ENCODE data around the gene TIGD3. TPM values are rescaled to one million over a fixed set of nuclear protein-coding genes. Genes with fewer than 3 reads are reported as not detected.

The TIGD3 gene, protein sequence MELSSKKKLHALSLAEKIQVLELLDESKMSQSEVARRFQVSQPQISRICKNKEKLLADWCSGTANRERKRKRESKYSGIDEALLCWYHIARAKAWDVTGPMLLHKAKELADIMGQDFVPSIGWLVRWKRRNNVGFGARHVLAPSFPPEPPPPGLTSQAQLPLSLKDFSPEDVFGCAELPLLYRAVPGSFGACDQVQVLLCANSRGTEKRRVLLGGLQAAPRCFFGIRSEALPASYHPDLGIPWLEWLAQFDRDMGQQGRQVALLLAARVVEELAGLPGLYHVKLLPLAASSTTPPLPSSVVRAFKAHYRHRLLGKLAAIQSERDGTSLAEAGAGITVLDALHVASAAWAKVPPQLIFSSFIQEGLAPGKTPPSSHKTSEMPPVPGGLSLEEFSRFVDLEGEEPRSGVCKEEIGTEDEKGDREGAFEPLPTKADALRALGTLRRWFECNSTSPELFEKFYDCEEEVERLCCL
- total RNA-seq (1 to 10 TPM in 4 of 5 experiments, under 1 TPM in 1; 0.39 to 2.0 (median 1.6) TPM), polyA plus RNA-seq (under 1 TPM; 0.45 to 0.75 TPM), total RNA-seq (0.94 reads per million)

DNA sequence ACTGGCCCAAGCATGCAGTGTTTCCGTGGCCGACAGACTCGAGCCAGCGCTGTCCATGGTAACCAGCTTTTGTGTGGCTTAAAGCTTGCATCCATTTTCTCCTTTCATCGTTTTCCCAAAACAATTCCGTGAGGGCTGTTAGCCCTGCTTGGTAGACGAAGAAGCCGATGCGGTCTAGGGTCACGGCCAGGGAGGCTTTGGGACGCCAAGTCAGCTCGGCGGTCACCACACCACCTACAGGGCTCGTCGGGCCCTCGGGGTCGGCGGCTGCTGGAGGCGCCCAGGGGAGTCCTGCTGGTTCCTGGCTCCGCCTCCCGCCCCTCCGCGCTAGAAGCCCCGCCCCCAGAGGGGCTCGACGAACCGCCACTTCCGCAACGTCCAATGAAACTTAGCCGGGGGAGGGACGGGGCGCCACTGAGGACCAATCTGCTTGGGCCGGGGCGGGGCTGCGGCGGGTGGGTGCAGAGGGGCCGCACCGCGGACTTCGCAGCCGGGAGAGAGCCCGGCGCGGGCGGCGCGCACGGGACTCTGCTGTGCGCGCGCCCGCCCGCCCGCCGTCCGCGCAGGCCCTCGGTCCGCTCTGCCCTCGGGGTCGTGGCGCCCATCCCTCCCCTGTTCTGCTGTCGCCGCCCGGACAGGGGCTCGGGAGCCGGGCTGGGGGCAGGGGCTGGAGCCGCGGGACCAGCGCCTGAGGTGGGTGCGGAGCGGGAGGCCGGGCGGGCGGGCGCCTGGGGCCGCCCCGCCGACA is at the start of gene TIGD3:
Gene TIGD3 (plus strand): TSS at position 487 of the 748 bp plus-strand sequence. CDS start 1,058 bp downstream, outside the sequence.
- peaks cover 0 to 32% (median 3%) of the 10 kb centered on the region in 3 experiments for H3K36me3 ChIP-seq (ENCODE audit: control insufficient read depth in 2 of 3, insufficient read depth in 3 of 3, low read length in 3 of 3)
- H3K4me3 ChIP-seq (ENCODE audit: low read length): peak within 1 kb of the TSS; percentile 68
- H3K4me3 Mint-ChIP-seq: peak within 1 kb of the TSS; percentile 90 to 97 (median 92)
- ATAC-seq (peak; percentile 99), DNase-seq (peak; percentile 84 to 96 (median 93))
- ChIA-PET CTCF (interaction anchor here (1.4 kb wide), 1 partner anchor 39 kb away, joined by 4 read pairs; no protein-coding TSS in a partner anchor), POLR2A (interaction anchor here (0.7 to 1.9 kb wide), 7 partner anchors 13 to 366 kb away, joined by 3 to 5 read pairs (median 4); partner anchors contain the start of gene RNASEH2C)
- peaks cover 0 to 9% (median 6%) of the 10 kb centered on the region in 5 donors for H3K36me3 Mint-ChIP-seq
- H3K4me1 ChIP-seq (ENCODE audit: control insufficient read depth in 2 of 2, insufficient read depth in 2 of 2, low read length in 2 of 2): peaks cover 5 to 9% of the 10 kb centered on the region in 2 donors
- intact Hi-C loops (cut with micrococcal nuclease): loop anchor here (1.0 to 2.0 kb wide), 4 partner anchors 21 to 220 kb away; partner anchors contain the start of genes DPF2 (in 2 of the 2), SLC25A45 (in 2 of the 2) and SYVN1 (in 1 of the 2)
- H3K27me3 Mint-ChIP-seq: peaks cover 0 to 13% (median 0%) of the 10 kb centered on the region in 5 donors
- peaks cover 0 to 2% (median 0%) of the 10 kb centered on the region in 11 donors for H3K9me3 Mint-ChIP-seq
- H3K9me3 ChIP-seq (ENCODE audit: control insufficient read depth in 2 of 3, low read length in 3 of 3): no peaks in the 10 kb centered on the region
- H3K27ac ChIP-seq (ENCODE audit: low read depth, low read length): peak within 1 kb of the TSS; percentile 73
- peaks cover 11 to 25% (median 19%) of the 10 kb centered on the region in 7 donors for H3K4me1 Mint-ChIP-seq
- peak within 1 kb of the TSS; percentile 75 to 94 (median 89) for H3K27ac Mint-ChIP-seq
- no peaks in the 10 kb centered on the region for H3K27me3 ChIP-seq (ENCODE audit: control insufficient read depth in 2 of 2, insufficient read depth in 2 of 2, low read length in 2 of 2)

DNA sequence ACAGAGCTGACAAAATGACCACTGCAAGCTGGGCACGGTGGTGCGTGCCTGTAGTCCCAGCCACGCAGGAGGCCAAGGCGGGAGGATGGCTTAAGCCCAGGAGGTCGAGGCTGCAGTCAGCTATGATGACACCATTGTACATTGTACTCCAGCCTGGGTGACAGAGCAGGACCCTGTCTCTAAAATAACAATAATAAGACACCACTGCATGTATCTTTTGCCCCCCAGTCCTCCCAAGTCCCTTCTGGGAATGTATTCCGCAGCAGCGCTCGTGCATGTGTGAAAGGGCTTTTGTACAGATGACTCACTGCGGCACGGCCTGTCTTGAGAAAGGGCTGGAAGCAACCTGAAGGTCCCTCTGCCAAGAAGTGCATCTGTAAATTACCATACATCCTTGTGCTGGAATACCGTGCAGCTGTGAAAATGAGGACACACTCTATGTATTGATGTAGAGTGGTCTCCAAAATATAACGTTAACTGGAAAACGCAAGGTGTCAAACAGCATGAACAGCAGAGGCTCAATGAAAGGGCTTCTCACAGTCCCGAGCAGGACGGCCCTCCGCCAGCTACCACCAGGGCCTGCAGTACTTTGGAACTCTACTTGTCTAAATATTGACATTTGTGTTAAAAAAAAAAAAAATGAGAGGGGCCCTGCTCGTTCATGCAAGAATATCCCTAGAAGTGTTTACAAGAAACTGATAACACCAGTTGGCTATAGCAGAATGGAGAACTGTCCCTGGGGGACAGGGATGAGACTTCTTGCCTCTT is 48.9 kb upstream of the TIGD3 start:
- Histone ChIP-seq H3K27ac (ENCODE audit: low read depth, low read length) (no peak overlapping the region), H3K4me1 (ENCODE audit: control insufficient read depth in 2 of 2, insufficient read depth in 2 of 2, low read length in 2 of 2) (no peaks in the 10 kb centered on the region), H3K27me3 (ENCODE audit: control insufficient read depth in 2 of 2, insufficient read depth in 2 of 2, low read length in 2 of 2) (no peaks in the 10 kb centered on the region), H3K9me3 (ENCODE audit: control insufficient read depth in 2 of 3, low read length in 3 of 3) (no peaks in the 10 kb centered on the region), H3K4me3 (ENCODE audit: low read length) (no peak overlapping the region), H3K36me3 (ENCODE audit: control insufficient read depth in 2 of 3, insufficient read depth in 3 of 3, low read length in 3 of 3) (no peaks in the 10 kb centered on the region)
- DNase-seq: no peak
- Mint-ChIP-seq H3K27ac (no peak overlapping the region), H3K9me3 (no peaks in the 10 kb centered on the region), H3K4me3 (no peak overlapping the region), H3K36me3 (peaks cover 0 to 8% (median 4%) of the 10 kb centered on the region in 5 donors), H3K27me3 (no peaks in the 10 kb centered on the region), H3K4me1 (peaks cover 0 to 2% (median 0%) of the 10 kb centered on the region in 7 donors)
- POLR2A ChIA-PET: interaction anchor here (0.7 to 1.2 kb wide), 2 partner anchors 13 to 352 kb away, joined by 3 read pairs; no protein-coding TSS in a partner anchor
- intact Hi-C loops (cut with micrococcal nuclease): no loop called here
- ATAC-seq: no peak
- CTCF ChIA-PET: interaction anchor here (1.1 kb wide), 1 partner anchor 27 kb away, joined by 3 read pairs; no protein-coding TSS in a partner anchor

DNA sequence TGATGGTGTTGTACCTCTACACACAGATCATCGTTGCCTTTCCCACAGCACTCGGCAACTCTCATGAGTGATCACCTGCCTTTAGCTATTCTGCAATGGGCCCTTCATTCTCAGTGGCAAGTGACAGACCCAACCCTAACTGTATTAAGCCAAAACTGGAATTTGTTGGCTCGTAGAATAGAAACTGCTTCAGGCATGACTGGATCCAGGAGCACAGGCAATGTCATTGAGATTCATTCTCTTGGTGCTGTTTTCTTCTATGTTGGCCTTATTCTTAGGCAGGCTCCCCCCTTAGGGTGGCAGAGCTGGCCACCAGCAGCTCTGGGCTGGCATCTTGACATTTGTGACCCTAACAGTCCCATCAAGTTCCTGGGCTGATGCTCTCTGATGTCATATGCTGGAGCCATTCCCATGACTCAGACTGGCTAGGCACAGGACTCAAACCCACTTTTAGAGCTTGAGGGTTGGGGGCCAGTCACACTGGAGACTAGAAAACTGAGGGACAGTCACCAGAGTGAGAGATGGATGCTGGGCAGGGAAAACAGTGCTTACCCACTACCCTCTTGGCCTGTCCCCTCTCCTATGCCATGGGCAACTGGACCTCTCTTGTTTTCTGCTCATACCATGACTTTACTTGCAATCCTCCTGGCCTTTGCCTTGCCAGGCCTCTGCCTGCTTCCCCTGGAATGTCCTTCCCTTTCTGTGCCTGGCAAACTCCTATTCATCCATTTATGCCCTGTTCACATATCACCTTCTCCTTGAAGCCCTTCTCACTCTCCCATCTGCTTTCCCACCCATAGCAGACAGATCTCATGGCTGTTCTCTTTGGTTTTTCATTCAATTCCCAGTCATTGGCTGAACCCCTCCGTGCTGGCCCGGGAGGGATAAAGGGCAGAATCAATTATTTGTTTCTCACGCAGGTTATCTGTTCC is 47.0 kb upstream of the TIGD3 start:
- no peaks in the 10 kb centered on the region for H3K27me3 Mint-ChIP-seq
- intact Hi-C loops (cut with micrococcal nuclease): no loop called here
- no peaks in the 10 kb centered on the region for H3K27me3 ChIP-seq (ENCODE audit: control insufficient read depth in 2 of 2, insufficient read depth in 2 of 2, low read length in 2 of 2)
- H3K36me3 ChIP-seq (ENCODE audit: control insufficient read depth in 2 of 3, insufficient read depth in 3 of 3, low read length in 3 of 3): no peaks in the 10 kb centered on the region
- H3K4me3 Mint-ChIP-seq: no peak overlapping the region
- peak overlapping the region in 4 of 9 donors; percentile 4 to 36 (median 23) for H3K27ac Mint-ChIP-seq
- no peak overlapping the region for H3K4me3 ChIP-seq (ENCODE audit: low read length)
- peak; percentile 25 for ATAC-seq
- no peaks in the 10 kb centered on the region for H3K4me1 ChIP-seq (ENCODE audit: control insufficient read depth in 2 of 2, insufficient read depth in 2 of 2, low read length in 2 of 2)
- CTCF ChIA-PET: interaction anchor here (1.0 kb wide), 1 partner anchor 10 kb away, joined by 3 read pairs; no protein-coding TSS in a partner anchor
- H3K36me3 Mint-ChIP-seq: peaks cover 0 to 8% (median 4%) of the 10 kb centered on the region in 5 donors
- no peaks in the 10 kb centered on the region for H3K4me1 Mint-ChIP-seq
- no peak overlapping the region for H3K27ac ChIP-seq (ENCODE audit: low read depth, low read length)
- H3K9me3 Mint-ChIP-seq: no peaks in the 10 kb centered on the region
- H3K9me3 ChIP-seq (ENCODE audit: control insufficient read depth in 2 of 3, low read length in 3 of 3): no peaks in the 10 kb centered on the region
- POLR2A ChIA-PET: interaction anchor here (0.7 kb wide), 1 partner anchor 802 kb away, joined by 3 read pairs; no protein-coding TSS in a partner anchor
- DNase-seq: no peak

DNA sequence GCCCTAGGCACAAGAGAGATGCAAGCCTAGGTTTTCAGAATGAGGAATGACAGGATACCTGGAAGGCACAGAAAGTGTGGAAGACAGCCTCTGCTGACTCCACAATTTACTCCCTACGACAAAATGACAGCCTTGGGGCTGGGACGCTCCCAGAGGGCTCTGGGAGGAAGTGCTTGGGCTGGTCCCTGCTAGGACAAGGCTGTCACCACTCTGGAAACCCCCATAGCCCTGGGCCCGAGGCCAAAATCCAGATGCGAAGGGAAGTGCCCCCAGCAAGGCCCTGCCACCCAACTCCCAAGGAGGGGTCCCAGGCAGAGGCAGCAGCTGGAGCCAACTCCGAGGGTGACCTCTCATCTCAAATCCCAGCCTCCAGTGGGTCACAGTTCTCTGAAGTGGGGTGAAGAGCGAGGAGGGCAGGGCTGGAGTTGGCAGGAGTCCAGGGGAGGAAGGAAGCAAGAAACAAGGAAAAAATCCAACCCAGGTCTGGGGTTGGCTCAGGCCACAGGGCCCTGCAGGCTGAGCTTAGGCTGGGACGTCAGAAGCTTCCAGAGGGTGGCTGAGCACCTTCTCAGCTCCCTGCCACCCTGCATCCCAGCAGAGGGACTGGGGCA is 46.2 kb upstream of the TIGD3 start:
- Mint-ChIP-seq H3K27me3 (peaks cover 0 to 2% (median 0%) of the 10 kb centered on the region in 5 donors), H3K9me3 (no peaks in the 10 kb centered on the region), H3K4me3 (no peak overlapping the region), H3K36me3 (peaks cover 0 to 8% (median 4%) of the 10 kb centered on the region in 5 donors), H3K4me1 (peaks cover 0 to under 1% (median 0%) of the 10 kb centered on the region in 7 donors), H3K27ac (peak overlapping the region in 1 of 9 donors; percentile 4)
- Histone ChIP-seq H3K4me3 (ENCODE audit: low read length) (no peak overlapping the region), H3K9me3 (ENCODE audit: control insufficient read depth in 2 of 3, low read length in 3 of 3) (no peaks in the 10 kb centered on the region), H3K4me1 (ENCODE audit: control insufficient read depth in 2 of 2, insufficient read depth in 2 of 2, low read length in 2 of 2) (no peaks in the 10 kb centered on the region), H3K27me3 (ENCODE audit: control insufficient read depth in 2 of 2, insufficient read depth in 2 of 2, low read length in 2 of 2) (no peaks in the 10 kb centered on the region), H3K36me3 (ENCODE audit: control insufficient read depth in 2 of 3, insufficient read depth in 3 of 3, low read length in 3 of 3) (no peaks in the 10 kb centered on the region), H3K27ac (ENCODE audit: low read depth, low read length) (no peak overlapping the region)
- ChIA-PET CTCF (interaction anchor here (0.5 kb wide), 1 partner anchor 238 kb away, joined by 3 read pairs; no protein-coding TSS in a partner anchor), POLR2A (no interaction called here)
- ATAC-seq (peak; percentile 74), DNase-seq (no peak)
- intact Hi-C loops (cut with micrococcal nuclease): no loop called here

DNA sequence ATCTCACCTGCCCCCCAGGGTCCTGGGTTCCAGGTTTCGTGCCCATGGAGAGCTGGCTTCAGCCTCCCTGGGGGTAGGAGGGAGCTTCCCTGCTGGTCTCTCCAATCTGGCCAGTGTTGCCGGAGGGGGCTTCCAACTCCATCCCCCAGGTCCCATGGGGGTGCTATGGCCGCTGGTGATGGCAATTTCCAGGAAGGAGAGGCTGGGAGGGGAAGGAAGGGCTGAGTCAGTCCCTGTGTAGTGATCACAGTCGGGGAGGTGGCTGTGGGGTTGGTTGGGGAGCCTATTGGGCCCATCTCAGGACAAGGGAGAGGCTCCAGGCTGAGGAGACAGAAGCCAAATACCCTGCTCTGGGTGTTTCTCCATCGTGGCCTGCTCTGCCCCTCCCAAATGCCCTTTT is 45.5 kb upstream of the TIGD3 start:
- peaks cover 0 to 7% (median under 1%) of the 10 kb centered on the region in 5 donors for H3K36me3 Mint-ChIP-seq
- CTCF ChIA-PET: interaction anchor here (0.5 to 0.6 kb wide), 2 partner anchors 17 to 238 kb away, joined by 3 read pairs; no protein-coding TSS in a partner anchor
- POLR2A ChIA-PET: no interaction called here
- peaks cover 0 to 8% (median 0%) of the 10 kb centered on the region in 5 donors for H3K27me3 Mint-ChIP-seq
- Histone ChIP-seq H3K4me1 (ENCODE audit: control insufficient read depth in 2 of 2, insufficient read depth in 2 of 2, low read length in 2 of 2) (no peaks in the 10 kb centered on the region), H3K9me3 (ENCODE audit: control insufficient read depth in 2 of 3, low read length in 3 of 3) (no peaks in the 10 kb centered on the region), H3K27ac (ENCODE audit: low read depth, low read length) (no peak overlapping the region), H3K36me3 (ENCODE audit: control insufficient read depth in 2 of 3, insufficient read depth in 3 of 3, low read length in 3 of 3) (no peaks in the 10 kb centered on the region), H3K4me3 (ENCODE audit: low read length) (no peak overlapping the region), H3K27me3 (ENCODE audit: control insufficient read depth in 2 of 2, insufficient read depth in 2 of 2, low read length in 2 of 2) (no peaks in the 10 kb centered on the region)
- peaks cover 0 to 5% (median 0%) of the 10 kb centered on the region in 7 donors for H3K4me1 Mint-ChIP-seq
- no peak overlapping the region for H3K27ac Mint-ChIP-seq
- no peak for DNase-seq
- H3K4me3 Mint-ChIP-seq: no peak overlapping the region
- no peaks in the 10 kb centered on the region for H3K9me3 Mint-ChIP-seq
- intact Hi-C loops (cut with micrococcal nuclease): no loop called here
- ATAC-seq: no peak
